ENCODE measurements around the gene PRR16. TPM values are rescaled to one million over a fixed set of nuclear protein-coding genes. Genes with fewer than 3 reads are reported as not detected.

PRR16 gene
- total RNA-seq, 4 donors from 2014 or later: 1.8 to 3.9 (median 2.8) TPM; not detected in 1

GRCh38 chr5:120703918-120704587 lies 240.0 kb downstream of the PRR16 start:
- WGBS, 2 donors: 62 to 71% methylated on average over 1 of the region's 1 CpG
- TF ChIP-seq CTCF (IDR thresholded peaks at IDR 0.05): no peak
- no peak for DNase-seq (ENCODE audit: low spot score in 2 of 2)
- intact Hi-C loops (cut with DNase I; ENCODE audit: low total_unique reads): no loop called here
- no peak overlapping the region for H3K4me3 ChIP-seq (ENCODE audit: low read depth, poor library complexity, severe bottlenecking)

GRCh38 chr5:120706877-120707276 lies 242.8 kb downstream of the PRR16 start:
- intact Hi-C loops (cut with DNase I; ENCODE audit: low total_unique reads): no loop called here
- DNase-seq (ENCODE audit: low spot score in 2 of 2): no peak
- H3K4me3 ChIP-seq (ENCODE audit: low read depth, poor library complexity, severe bottlenecking): no peak overlapping the region
- no peak for TF ChIP-seq CTCF (IDR thresholded peaks at IDR 0.05)
- no peak for TF ChIP-seq POLR2A (IDR thresholded peaks at IDR 0.05)

- intact Hi-C loops (cut with DNase I; ENCODE audit: low total_unique reads): no loop called here
- 75 to 76% methylated on average over 3 of the region's 3 CpGs for WGBS, 2 donors
- H3K4me3 ChIP-seq (ENCODE audit: low read depth, poor library complexity, severe bottlenecking): no peak overlapping the region
- DNase-seq (ENCODE audit: low spot score in 2 of 2): no peak
- TF ChIP-seq POLR2A (IDR thresholded peaks at IDR 0.05) (no peak), CTCF (IDR thresholded peaks at IDR 0.05) (no peak)
Observed at GRCh38 chr5:120717381-120717780, 253.3 kb downstream of the PRR16 start.

GRCh38 chr5:120730214-120730613 lies 266.1 kb downstream of the PRR16 start:
- intact Hi-C loops (cut with DNase I; ENCODE audit: low total_unique reads): no loop called here
- DNase-seq (ENCODE audit: low spot score in 2 of 2): no peak
- no peak for TF ChIP-seq POLR2A (IDR thresholded peaks at IDR 0.05)
- no peak overlapping the region for H3K4me3 ChIP-seq (ENCODE audit: low read depth, poor library complexity, severe bottlenecking)

- intact Hi-C loops (cut with DNase I; ENCODE audit: low total_unique reads): no loop called here
- TF ChIP-seq CTCF (IDR thresholded peaks at IDR 0.05) (no peak), POLR2A (IDR thresholded peaks at IDR 0.05) (no peak)
- WGBS, 2 donors: 35 to 55% methylated on average over 4 of the region's 4 CpGs
- H3K4me3 ChIP-seq (ENCODE audit: low read depth, poor library complexity, severe bottlenecking): no peak overlapping the region
- no peak for DNase-seq (ENCODE audit: low spot score in 2 of 2)
Observed at GRCh38 chr5:120734033-120734432, 269.9 kb downstream of the PRR16 start.

GRCh38 chr5:120735076-120735475 lies 271.0 kb downstream of the PRR16 start:
- TF ChIP-seq CTCF (IDR thresholded peaks at IDR 0.05) (no peak), POLR2A (IDR thresholded peaks at IDR 0.05) (no peak)
- intact Hi-C loops (cut with DNase I; ENCODE audit: low total_unique reads): no loop called here
- 87 to 91% methylated on average over 2 of the region's 2 CpGs for WGBS, 2 donors
- DNase-seq (ENCODE audit: low spot score in 2 of 2): no peak
- H3K4me3 ChIP-seq (ENCODE audit: low read depth, poor library complexity, severe bottlenecking): no peak overlapping the region

Data from lower leg skin (tissue), 4 donors.